ENCODE measurements around the gene BNC2.

Gene BNC2

GRCh38 chr9:16431666-16432392, 438.6 kb downstream of the BNC2 start:
- H3K27me3 ChIP-seq (replicated peaks) = no peaks in the 10 kb centered on the region
- H3K36me3 ChIP-seq (replicated peaks) = peaks cover 9% of the 10 kb centered on the region
- no peak overlapping the region for H3K4me3 ChIP-seq (ENCODE audit: low read depth, low read length)
- H3K27ac ChIP-seq = no peak overlapping the region
- in situ Hi-C loops (cut with HindIII; ENCODE audit: low pct_ligation_motif_present, low sequenced_read_pairs) = no loop called here
- no peak for DNase-seq
- no peak for TF ChIP-seq CTCF (IDR thresholded peaks at IDR 0.05; ENCODE audit: low read depth, low read length, missing control alignments)

DNA sequence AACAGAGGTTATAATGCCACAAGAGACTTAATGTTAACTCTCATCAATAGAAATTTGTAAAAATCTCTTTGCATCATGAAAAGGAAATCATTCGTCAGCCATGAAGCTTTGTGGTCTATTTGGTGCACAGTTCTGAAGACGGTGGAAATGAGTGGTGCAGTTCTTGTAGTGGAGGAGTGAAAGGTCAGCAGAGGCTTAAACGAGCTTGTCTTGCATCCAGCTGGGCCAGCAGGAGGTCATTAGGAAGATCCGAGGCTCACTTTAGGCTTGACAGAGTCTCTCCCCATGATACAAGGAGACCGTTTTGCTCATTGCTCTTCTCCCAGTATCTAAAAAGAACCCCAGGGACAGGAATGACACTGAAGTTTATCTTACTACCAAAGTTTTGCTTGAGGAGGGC, 440.8 kb downstream of the BNC2 start:
- no peak for DNase-seq
- in situ Hi-C loops (cut with HindIII; ENCODE audit: low pct_ligation_motif_present, low sequenced_read_pairs) = no loop called here
- no peak overlapping the region for H3K27ac ChIP-seq
- no peak overlapping the region for H3K4me3 ChIP-seq (ENCODE audit: low read depth, low read length)
- no peaks in the 10 kb centered on the region for H3K27me3 ChIP-seq (replicated peaks)
- TF ChIP-seq CTCF (IDR thresholded peaks at IDR 0.05; ENCODE audit: low read depth, low read length, missing control alignments) = no peak
- H3K36me3 ChIP-seq (replicated peaks) = no peaks in the 10 kb centered on the region

DNA sequence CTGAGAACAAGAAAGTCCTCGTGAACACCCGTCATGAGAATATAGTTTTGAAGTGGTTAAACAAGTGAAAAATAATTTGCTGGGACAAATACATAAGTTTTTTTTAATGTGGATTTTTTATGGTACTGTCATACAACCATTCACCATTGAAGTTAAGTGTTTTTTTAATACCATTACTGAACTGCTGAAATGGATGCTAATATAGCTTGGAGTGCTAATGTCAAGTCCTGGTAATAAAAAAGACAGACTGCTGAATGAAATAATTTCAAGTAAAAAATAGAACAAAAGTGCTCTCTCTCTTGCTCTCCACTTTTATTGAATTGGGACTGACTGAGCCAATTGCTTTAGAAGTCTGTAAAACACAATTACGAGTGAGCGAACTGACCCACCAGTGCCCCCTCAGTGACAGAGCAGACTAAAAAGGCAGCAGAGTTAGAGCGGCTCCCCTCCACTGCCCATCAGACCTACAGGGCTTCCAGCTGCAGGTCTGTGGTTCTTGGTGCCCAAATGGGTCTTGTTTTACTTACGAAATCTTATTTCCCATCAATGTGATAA, 442.5 kb downstream of the BNC2 start:
- no peaks in the 10 kb centered on the region for H3K27me3 ChIP-seq (replicated peaks)
- H3K27ac ChIP-seq = no peak overlapping the region
- no peaks in the 10 kb centered on the region for H3K36me3 ChIP-seq (replicated peaks)
- in situ Hi-C loops (cut with HindIII; ENCODE audit: low pct_ligation_motif_present, low sequenced_read_pairs) = no loop called here
- no peak for DNase-seq
- no peak overlapping the region for H3K4me3 ChIP-seq (ENCODE audit: low read depth, low read length)
- no peak for TF ChIP-seq CTCF (IDR thresholded peaks at IDR 0.05; ENCODE audit: low read depth, low read length, missing control alignments)

GRCh38 chr9:16426716-16427115, 443.8 kb downstream of the BNC2 start:
- no peak for TF ChIP-seq CTCF (IDR thresholded peaks at IDR 0.05; ENCODE audit: low read depth, low read length, missing control alignments)
- Histone ChIP-seq H3K4me3 (ENCODE audit: low read depth, low read length) (no peak overlapping the region), H3K27me3 (replicated peaks) (no peaks in the 10 kb centered on the region), H3K36me3 (replicated peaks) (no peaks in the 10 kb centered on the region), H3K27ac (peak overlapping the region; percentile 11)
- peak; percentile 41 for DNase-seq
- in situ Hi-C loops (cut with HindIII; ENCODE audit: low pct_ligation_motif_present, low sequenced_read_pairs) = no loop called here

- no peak for TF ChIP-seq CTCF (IDR thresholded peaks at IDR 0.05; ENCODE audit: low read depth, low read length, missing control alignments)
- DNase-seq = peak; percentile 43
- peak overlapping the region; percentile 11 for H3K27ac ChIP-seq
These were observed 444.8 kb downstream of the BNC2 start for GRCh38 chr9:16425562-16426231.

More at GRCh38 chr9:16425562-16426231, 444.8 kb downstream of the BNC2 start:
- in situ Hi-C loops (cut with HindIII; ENCODE audit: low pct_ligation_motif_present, low sequenced_read_pairs) = no loop called here
- H3K27me3 ChIP-seq (replicated peaks) = no peaks in the 10 kb centered on the region
- no peaks in the 10 kb centered on the region for H3K36me3 ChIP-seq (replicated peaks)
- no peak overlapping the region for H3K4me3 ChIP-seq (ENCODE audit: low read depth, low read length)
